Measurements from ENCODE around the gene LPP. TPM values are rescaled to one million over a fixed set of nuclear protein-coding genes. Genes with fewer than 3 reads are reported as not detected.

The LPP gene
- total RNA-seq, 1 donor from 2014 or later: 132 TPM

DNA sequence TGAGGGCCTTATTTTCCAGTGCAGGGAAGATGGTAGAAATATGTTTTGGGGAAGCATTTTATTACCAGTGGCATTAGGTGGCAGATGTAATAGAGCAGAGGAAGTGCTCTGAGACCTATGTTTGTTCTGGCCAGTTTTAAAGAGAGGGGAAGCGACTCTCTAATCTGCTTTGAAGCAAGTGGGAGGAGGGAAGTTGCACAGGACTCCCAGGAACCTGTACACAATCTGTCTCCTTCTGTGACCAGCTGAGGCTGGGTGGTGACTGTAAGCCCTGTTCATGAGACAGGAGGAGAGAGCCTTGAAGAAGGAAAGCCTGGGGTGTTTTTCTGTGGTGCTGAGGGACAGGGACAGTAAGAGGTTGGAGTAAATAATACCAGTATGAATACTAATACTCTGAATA lies 60.5 kb downstream of the LPP start:
- no peak for DNase-seq (ENCODE audit: low spot score in 2 of 2, unreplicated experiment in 2 of 2)
- TF ChIP-seq, protein P1, sequence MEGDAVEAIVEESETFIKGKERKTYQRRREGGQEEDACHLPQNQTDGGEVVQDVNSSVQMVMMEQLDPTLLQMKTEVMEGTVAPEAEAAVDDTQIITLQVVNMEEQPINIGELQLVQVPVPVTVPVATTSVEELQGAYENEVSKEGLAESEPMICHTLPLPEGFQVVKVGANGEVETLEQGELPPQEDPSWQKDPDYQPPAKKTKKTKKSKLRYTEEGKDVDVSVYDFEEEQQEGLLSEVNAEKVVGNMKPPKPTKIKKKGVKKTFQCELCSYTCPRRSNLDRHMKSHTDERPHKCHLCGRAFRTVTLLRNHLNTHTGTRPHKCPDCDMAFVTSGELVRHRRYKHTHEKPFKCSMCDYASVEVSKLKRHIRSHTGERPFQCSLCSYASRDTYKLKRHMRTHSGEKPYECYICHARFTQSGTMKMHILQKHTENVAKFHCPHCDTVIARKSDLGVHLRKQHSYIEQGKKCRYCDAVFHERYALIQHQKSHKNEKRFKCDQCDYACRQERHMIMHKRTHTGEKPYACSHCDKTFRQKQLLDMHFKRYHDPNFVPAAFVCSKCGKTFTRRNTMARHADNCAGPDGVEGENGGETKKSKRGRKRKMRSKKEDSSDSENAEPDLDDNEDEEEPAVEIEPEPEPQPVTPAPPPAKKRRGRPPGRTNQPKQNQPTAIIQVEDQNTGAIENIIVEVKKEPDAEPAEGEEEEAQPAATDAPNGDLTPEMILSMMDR (IDR thresholded peaks at IDR 0.05; ENCODE audit: unreplicated experiment): no peak
- Mint-ChIP-seq H3K4me3 (no peak overlapping the region), H3K27ac (peak overlapping the region; percentile 38), H3K4me1 (peaks cover 5% of the 10 kb centered on the region), H3K27me3 (ENCODE audit: low read depth) (no peaks in the 10 kb centered on the region), H3K36me3 (peaks cover 7% of the 10 kb centered on the region), H3K9me3 (no peaks in the 10 kb centered on the region)

DNA sequence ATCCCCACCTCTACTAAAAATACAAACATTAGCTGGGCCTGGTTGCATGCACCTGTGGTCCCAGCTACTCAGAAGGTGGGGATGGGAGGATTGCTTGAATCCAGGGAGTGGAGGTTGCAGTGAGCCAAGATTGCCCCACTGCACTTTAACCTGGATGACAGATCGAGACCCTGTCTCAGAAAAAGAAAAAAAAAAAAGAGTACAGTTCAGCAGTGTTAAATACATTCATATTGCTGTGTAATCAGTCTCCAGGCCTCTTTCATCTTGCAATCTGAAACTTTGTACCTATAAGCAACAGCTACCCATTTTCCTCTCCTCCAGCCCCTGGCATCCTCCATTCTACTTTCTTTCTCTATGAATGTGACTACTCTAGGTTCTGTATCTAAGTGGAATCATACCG lies 61.2 kb downstream of the LPP start:
- Mint-ChIP-seq H3K4me1 (peaks cover 5% of the 10 kb centered on the region), H3K9me3 (no peaks in the 10 kb centered on the region), H3K27me3 (ENCODE audit: low read depth) (no peaks in the 10 kb centered on the region), H3K4me3 (no peak overlapping the region), H3K27ac (no peak overlapping the region), H3K36me3 (peaks cover 6% of the 10 kb centered on the region)
- DNase-seq (ENCODE audit: low spot score in 2 of 2, unreplicated experiment in 2 of 2): no peak
- TF ChIP-seq, protein P1 (IDR thresholded peaks at IDR 0.05; ENCODE audit: unreplicated experiment): no peak

DNA sequence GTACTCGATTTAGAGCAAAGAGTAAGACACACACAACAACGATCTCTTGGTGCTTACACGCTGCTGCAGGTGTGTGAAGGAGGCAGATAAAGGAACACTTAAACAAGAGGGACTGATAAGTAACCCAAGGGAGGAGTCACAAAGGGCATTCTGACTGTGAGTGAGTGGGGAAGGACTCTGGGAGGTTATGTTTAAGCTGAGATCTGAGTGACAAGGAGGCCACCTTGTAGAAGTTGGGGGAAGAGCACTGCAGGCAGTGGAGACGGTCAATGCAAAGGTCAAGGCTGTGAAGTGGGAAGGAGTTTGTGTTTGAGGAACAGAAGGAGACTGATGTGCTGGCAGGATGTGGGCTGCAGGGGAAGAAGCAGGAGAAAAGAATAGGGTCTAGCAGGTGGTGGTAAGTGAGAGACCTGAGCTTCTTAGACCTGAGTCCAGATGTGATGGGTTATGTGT lies 63.1 kb downstream of the LPP start:
- Mint-ChIP-seq H3K27me3 (ENCODE audit: low read depth) (no peaks in the 10 kb centered on the region), H3K4me1 (peaks cover 5% of the 10 kb centered on the region), H3K36me3 (peaks cover 8% of the 10 kb centered on the region), H3K4me3 (no peak overlapping the region), H3K9me3 (no peaks in the 10 kb centered on the region), H3K27ac (no peak overlapping the region)
- DNase-seq (ENCODE audit: low spot score in 2 of 2, unreplicated experiment in 2 of 2): no peak
- TF ChIP-seq, protein P1 (IDR thresholded peaks at IDR 0.05; ENCODE audit: unreplicated experiment): no peak

DNA sequence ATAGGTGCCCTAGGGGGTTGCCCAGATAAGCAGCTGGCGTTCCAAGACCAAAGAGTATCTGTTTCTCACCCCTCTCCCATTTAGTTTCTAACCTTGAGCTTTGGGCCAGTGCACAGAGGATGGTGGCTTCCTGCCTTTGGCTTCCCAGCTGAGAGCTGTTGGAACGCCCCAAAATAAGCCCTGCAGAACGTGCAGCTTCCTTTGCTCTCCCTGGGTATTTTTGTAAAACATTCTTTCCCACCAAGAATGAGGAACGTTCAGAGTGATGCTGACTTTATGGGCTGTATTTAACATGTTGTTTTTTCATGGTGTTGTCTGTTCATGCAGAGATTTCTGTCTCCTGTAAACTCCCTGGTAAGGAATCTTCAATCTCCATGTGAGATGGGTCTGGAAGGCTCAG lies 63.8 kb downstream of the LPP start:
- H3K36me3 Mint-ChIP-seq: peaks cover 8% of the 10 kb centered on the region

DNA sequence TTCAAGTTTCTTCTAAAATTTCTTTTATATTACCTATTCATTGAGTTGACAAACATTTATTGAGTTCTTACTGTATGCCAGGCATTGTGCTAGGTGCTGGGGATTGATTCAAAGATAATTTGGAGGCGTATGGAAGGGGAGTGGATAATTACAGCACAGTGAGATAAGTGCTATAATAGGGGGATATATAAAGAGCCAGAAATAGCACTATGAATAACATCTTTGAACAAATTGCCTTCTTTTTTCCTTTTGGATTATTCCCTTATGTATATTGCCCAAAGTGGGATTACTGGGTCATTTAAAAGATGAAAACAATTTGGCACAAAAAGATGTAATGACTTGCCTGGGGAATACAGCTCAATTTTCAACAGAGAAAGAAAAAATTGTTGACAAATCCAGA lies 64.6 kb downstream of the LPP start:
- Mint-ChIP-seq H3K4me1 (peaks cover 13% of the 10 kb centered on the region), H3K9me3 (no peaks in the 10 kb centered on the region), H3K4me3 (no peak overlapping the region), H3K27me3 (ENCODE audit: low read depth) (no peaks in the 10 kb centered on the region), H3K27ac (no peak overlapping the region), H3K36me3 (peaks cover 8% of the 10 kb centered on the region)
- DNase-seq (ENCODE audit: low spot score in 2 of 2, unreplicated experiment in 2 of 2): no peak
- TF ChIP-seq, protein P1 (IDR thresholded peaks at IDR 0.05; ENCODE audit: unreplicated experiment): no peak

More for the DNA sequence above, 63.8 kb downstream of the LPP start:
- H3K27ac Mint-ChIP-seq: no peak overlapping the region
- no peak for DNase-seq (ENCODE audit: low spot score in 2 of 2, unreplicated experiment in 2 of 2)
- no peaks in the 10 kb centered on the region for H3K27me3 Mint-ChIP-seq (ENCODE audit: low read depth)
- H3K4me1 Mint-ChIP-seq: peaks cover 7% of the 10 kb centered on the region
- TF ChIP-seq, protein P1 (IDR thresholded peaks at IDR 0.05; ENCODE audit: unreplicated experiment): no peak
- no peaks in the 10 kb centered on the region for H3K9me3 Mint-ChIP-seq
- H3K4me3 Mint-ChIP-seq: no peak overlapping the region

DNA sequence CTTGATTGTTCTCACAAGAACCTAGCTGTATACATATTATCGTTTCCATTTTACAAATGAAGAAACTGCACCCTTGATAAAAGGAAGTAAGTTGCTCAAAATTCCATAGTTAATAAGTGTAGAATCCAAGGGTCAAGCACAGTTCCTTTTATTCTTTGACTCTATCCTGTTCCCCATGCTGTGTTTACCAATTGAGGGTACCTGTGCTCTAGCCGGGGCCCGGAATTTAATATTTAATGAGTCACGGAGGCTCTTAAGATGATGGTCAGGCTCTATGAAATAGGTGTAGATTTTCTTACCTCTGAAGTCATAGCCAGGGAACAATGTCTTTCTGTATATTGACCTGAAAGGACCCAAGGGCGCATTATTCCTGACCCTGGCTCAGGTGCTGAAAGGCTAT lies 65.2 kb downstream of the LPP start:
- TF ChIP-seq, protein P1 (IDR thresholded peaks at IDR 0.05; ENCODE audit: unreplicated experiment): no peak
- Mint-ChIP-seq H3K4me1 (peaks cover 14% of the 10 kb centered on the region), H3K36me3 (peaks cover 8% of the 10 kb centered on the region), H3K4me3 (no peak overlapping the region), H3K9me3 (no peaks in the 10 kb centered on the region), H3K27ac (no peak overlapping the region), H3K27me3 (ENCODE audit: low read depth) (no peaks in the 10 kb centered on the region)
- DNase-seq (ENCODE audit: low spot score in 2 of 2, unreplicated experiment in 2 of 2): no peak

Measured in mesothelial cell of epicardium (in vitro differentiated cells).